Ovary (tissue), 3 donors: ENCODE results near the gene HSFX4.

Experiments
- EP300 ChIP-seq: sonication (generic); formaldehyde crosslinking; IDR thresholded peaks from one replicate; pipeline ENCODE4 v1.6.1; 2017; ENCODE audit warnings: antibody characterized with exemption
- POLR2A ChIP-seq: fragments of 450-650 bp; IDR thresholded peaks from one replicate; pipeline ENCODE4 v1.6.1; 2017; ENCODE audit warnings: antibody characterized with exemption, mild to moderate bottlenecking, moderate library complexity
- TF ChIP-seq, protein P1 (sequence below), 3 donors: fragments of 450-650 bp in 2 of 3; fragments of 200-600 bp in 1 of 3; IDR thresholded peaks; one replicate each; pipeline versions ENCODE4 v1.5.1 to v1.8.0; 2016 to 2022; ENCODE audit warnings: antibody characterized with exemption in 3 of 3, mild to moderate bottlenecking in 1 of 3
- donor health status: DM: no; HTN: no; CAD: no.

DNA sequence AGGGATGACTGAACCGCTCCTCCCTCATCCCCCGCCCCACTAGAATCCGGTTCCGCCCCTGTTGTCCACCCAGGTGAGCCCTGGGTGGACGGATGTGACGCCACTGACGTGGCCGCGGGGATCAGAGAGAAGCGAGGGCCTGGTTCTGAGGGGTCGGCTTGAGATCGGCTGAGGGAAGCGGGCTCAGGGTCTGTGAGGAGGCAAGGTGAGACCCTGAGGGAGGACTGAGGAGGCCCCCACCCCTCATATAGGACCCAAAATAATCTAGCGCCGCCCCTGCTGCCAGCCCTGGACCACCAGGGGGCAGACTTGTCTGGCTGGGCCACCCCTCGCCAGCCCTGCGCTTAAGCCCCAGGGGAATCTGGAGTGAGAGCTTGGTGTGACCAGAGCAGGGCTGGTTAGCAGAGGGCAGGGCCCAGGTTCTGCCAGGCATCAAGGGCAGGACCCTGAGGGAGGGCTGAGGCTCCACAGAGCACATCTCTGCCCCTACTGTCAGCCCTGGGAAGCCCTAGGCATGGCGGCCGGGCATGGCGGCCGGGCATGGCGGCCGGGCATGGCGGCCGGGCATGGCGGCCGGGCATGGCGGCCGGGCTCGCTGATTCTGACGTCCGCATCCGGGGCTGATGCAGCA lies 48.2 kb upstream of the HSFX4 start, which contains the start of gene MAGEA8:
- TF ChIP-seq, protein P1, sequence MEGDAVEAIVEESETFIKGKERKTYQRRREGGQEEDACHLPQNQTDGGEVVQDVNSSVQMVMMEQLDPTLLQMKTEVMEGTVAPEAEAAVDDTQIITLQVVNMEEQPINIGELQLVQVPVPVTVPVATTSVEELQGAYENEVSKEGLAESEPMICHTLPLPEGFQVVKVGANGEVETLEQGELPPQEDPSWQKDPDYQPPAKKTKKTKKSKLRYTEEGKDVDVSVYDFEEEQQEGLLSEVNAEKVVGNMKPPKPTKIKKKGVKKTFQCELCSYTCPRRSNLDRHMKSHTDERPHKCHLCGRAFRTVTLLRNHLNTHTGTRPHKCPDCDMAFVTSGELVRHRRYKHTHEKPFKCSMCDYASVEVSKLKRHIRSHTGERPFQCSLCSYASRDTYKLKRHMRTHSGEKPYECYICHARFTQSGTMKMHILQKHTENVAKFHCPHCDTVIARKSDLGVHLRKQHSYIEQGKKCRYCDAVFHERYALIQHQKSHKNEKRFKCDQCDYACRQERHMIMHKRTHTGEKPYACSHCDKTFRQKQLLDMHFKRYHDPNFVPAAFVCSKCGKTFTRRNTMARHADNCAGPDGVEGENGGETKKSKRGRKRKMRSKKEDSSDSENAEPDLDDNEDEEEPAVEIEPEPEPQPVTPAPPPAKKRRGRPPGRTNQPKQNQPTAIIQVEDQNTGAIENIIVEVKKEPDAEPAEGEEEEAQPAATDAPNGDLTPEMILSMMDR (IDR thresholded peaks at IDR 0.05) = no peak
- TF ChIP-seq POLR2A (no peak), EP300 (no peak)
